B cell (primary cell): Measurements from ENCODE around the gene CDC42BPA. TPM values are rescaled to one million over a fixed set of nuclear protein-coding genes. Genes with fewer than 3 reads are reported as not detected.

Experiments used
- ATAC-seq: fragments of 200-7000 bp; cut with Tn5 transposase; one replicate; pipeline ENCODE4 v1.10.0; 2021; ENCODE audit warnings: low read depth, mild to moderate bottlenecking, moderate number of reproducible peaks, moderate library complexity
- CTCF ChIA-PET: fragments of 350-600 bp; sonication (Branson Sonifier 250); formaldehyde crosslinking; loops from one replicate; lab custom pipeline; 2021; ENCODE audit warnings: antibody characterized with exemption, inconsistent platforms; lab: Charles Lee
- POLR2A ChIA-PET: fragments of 350-600 bp; sonication (Branson Sonifier 250); formaldehyde crosslinking; loops from one replicate; lab custom pipeline; 2021; ENCODE audit warnings: antibody characterized with exemption; lab: Charles Lee
- DNase-seq: peaks from one replicate; pipeline ENCODE4 v3.0.0; 2013
- H2AFZ ChIP-seq: 2 replicates; pipeline ENCODE4 v1.6.1; 2012; ENCODE audit warnings: mild to moderate bottlenecking, low read depth, low read length; ENCODE audit not compliant: insufficient read depth, poor library complexity, severe bottlenecking
- H3K27ac ChIP-seq, 2 donors: 1 replicate in 1 of 2; 2 replicates in 1 of 2; pipeline ENCODE4 v1.5.1; 2012 to 2013; ENCODE audit warnings: low read length in 2 of 2, mild to moderate bottlenecking in 2 of 2, moderate library complexity in 1 of 2
- H3K27me3 ChIP-seq, 4 experiments: fragments of 200-600 bp in 1 of 4; sonication (generic) in 1 of 4; replicated peaks in 1 of 4; 1 replicate in 2 of 4; 2 replicates in 2 of 4; pipeline versions ENCODE4 v1.6.1 to v1.7.0; 2013 to 2016; ENCODE audit warnings: low read length in 3 of 4, mild to moderate bottlenecking in 2 of 4, mixed read lengths in 1 of 4, moderate library complexity in 1 of 4; ENCODE audit not compliant: insufficient read depth in 4 of 4, control insufficient read depth in 3 of 4; ENCODE audit errors: control extremely low read depth in 1 of 4
- H3K36me3 ChIP-seq, 2 experiments: replicated peaks in 1 of 2; 1 replicate in 1 of 2; 2 replicates in 1 of 2; pipeline versions ENCODE4 v1.6.1 to v1.7.1; 2013; ENCODE audit warnings: low read length in 1 of 2; ENCODE audit not compliant: insufficient read depth in 2 of 2, control insufficient read depth in 1 of 2; ENCODE audit errors: control extremely low read depth in 1 of 2, extremely low read depth in 1 of 2
- H3K4me1 ChIP-seq, 2 donors: fragments of 200-600 bp in 1 of 2; sonication (generic) in 1 of 2; 1 replicate in 1 of 2; 2 replicates in 1 of 2; pipeline versions ENCODE4 v1.5.1 to v1.6.1; 2013 to 2017; ENCODE audit warnings: low read length in 2 of 2; ENCODE audit not compliant: control insufficient read depth in 2 of 2, insufficient read depth in 2 of 2
- H3K4me2 ChIP-seq: replicated peaks from 2 replicates; pipeline ENCODE3; 2012; ENCODE audit warnings: mild to moderate bottlenecking, low read depth, low read length; ENCODE audit not compliant: poor library complexity, severe bottlenecking
- H3K4me3 ChIP-seq, 5 experiments: fragments of 200-600 bp in 1 of 5; sonication (generic) in 1 of 5; 1 replicate in 3 of 5; 2 replicates in 2 of 5; pipeline versions ENCODE4 v1.5.1 to v1.7.0; 2011 to 2016; ENCODE audit warnings: low read length in 4 of 5, mild to moderate bottlenecking in 4 of 5, low read depth in 2 of 5, control low read depth in 1 of 5, moderate library complexity in 1 of 5; ENCODE audit not compliant: insufficient read depth in 1 of 5; ENCODE audit errors: control extremely low read depth in 1 of 5, extremely low read depth in 1 of 5
- H3K79me2 ChIP-seq: fragments of 200-600 bp; sonication (generic); one replicate; pipeline ENCODE4 v1.6.0; 2016; ENCODE audit warnings: low read length; ENCODE audit not compliant: control insufficient read depth, insufficient read depth
- H3K9ac ChIP-seq: fragments of 200-600 bp; sonication (generic); 2 replicates; pipeline ENCODE4 v1.6.1; 2017; ENCODE audit warnings: mild to moderate bottlenecking, low read length, moderate library complexity
- H3K9me3 ChIP-seq, 3 donors: one replicate each; pipeline versions ENCODE4 v1.6.1 to v1.7.1; 2013; ENCODE audit warnings: low read length in 2 of 3; ENCODE audit not compliant: control insufficient read depth in 2 of 3, insufficient read depth in 1 of 3; ENCODE audit errors: control extremely low read depth in 1 of 3
- H4K20me1 ChIP-seq: 2 replicates; pipeline ENCODE4 v1.6.0; 2012; ENCODE audit warnings: mild to moderate bottlenecking, low read length; ENCODE audit not compliant: insufficient read depth, control insufficient read depth, poor library complexity, severe bottlenecking
- H3K27ac Mint-ChIP-seq: one replicate; pipeline ENCODE4 v1.8.0; 2021; ENCODE audit warnings: mixed read lengths
- H3K27me3 Mint-ChIP-seq: one replicate; pipeline ENCODE4 v1.8.0; 2021; ENCODE audit warnings: mixed read lengths
- H3K4me1 Mint-ChIP-seq: one replicate; pipeline ENCODE4 v1.8.0; 2021; ENCODE audit warnings: mixed read lengths
- H3K4me3 Mint-ChIP-seq: one replicate; pipeline ENCODE4 v1.8.0; 2021; ENCODE audit warnings: mixed read lengths
- H3K9me3 Mint-ChIP-seq: one replicate; pipeline ENCODE4 v1.8.0; 2022; ENCODE audit warnings: mixed read lengths; ENCODE audit not compliant: insufficient read depth
- CTCF ChIP-seq: fragments of 200-600 bp; IDR thresholded peaks from one replicate; pipeline ENCODE4 v1.8.0; 2022; ENCODE audit warnings: antibody characterized with exemption, mild to moderate bottlenecking
- EZH2 ChIP-seq: IDR thresholded peaks from 2 replicates; pipeline ENCODE4 v1.6.1; 2012; ENCODE audit warnings: borderline replicate concordance, low read depth, mild to moderate bottlenecking, moderate library complexity, low read length; ENCODE audit not compliant: insufficient read depth, poor library complexity, severe bottlenecking
- WGBS: methylation state at CpG from one replicate; pipeline ENCODE4 v1.1.5; 2013; ENCODE audit warnings: missing lambda C conversion rate; ENCODE audit not compliant: insufficient coverage; 5-methylcytosine and 5-hydroxymethylcytosine counted together
- intact Hi-C: fragments of 100-400 bp; cut with micrococcal nuclease; formaldehyde crosslinking; loops from one replicate; pipeline ENCODE4 v1.10.0; 2022
- polyA plus RNA-seq: library from polyadenylated mRNA; depleted of rRNA; stranded (reverse); fragments of >200 nt; gene quantifications from 2 replicates; pipeline ENCODE4 v1.2.3, GENCODE V29; 2012
- total RNA-seq, 2 donors: library from RNA; stranded (reverse); fragments of 120-200 nt in 1 of 2; gene quantifications; 1 replicate in 1 of 2; 2 replicates in 1 of 2; pipeline versions ENCODE4 v1.2.3 to v1.2.4, GENCODE V29; 2013 to 2022

The CDC42BPA gene
- total and polyA plus RNA-seq, 2 donors (not counting 1 experiment from before 2014, with no cell fraction given) = 0.04 to 0.69 TPM

DNA sequence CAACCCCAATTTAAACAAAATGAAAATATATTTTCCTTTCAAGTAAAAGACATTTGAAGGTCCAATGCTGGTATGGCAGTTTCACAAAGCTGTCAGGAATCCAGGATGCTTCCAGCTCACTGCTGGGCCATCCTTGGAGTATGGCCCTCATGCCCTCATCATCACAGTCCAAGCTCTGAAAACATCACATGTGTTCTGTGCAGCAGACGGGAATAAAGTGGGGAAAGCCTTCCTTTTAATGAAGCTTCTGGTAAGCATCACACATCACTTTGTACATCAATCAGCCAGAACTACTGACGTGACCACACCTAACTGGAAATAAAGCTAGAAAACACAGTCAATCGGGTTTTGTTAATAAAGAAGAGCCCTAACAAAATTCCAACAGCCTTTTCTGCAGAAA, 22.7 kb downstream of the CDC42BPA start:
- no peak for ATAC-seq
- no peak overlapping the region for H3K27ac ChIP-seq
- H3K4me1 ChIP-seq = no peaks in the 10 kb centered on the region
- H3K36me3 ChIP-seq = no peaks in the 10 kb centered on the region
- CTCF ChIA-PET = no interaction called here
- no peaks in the 10 kb centered on the region for H3K79me2 ChIP-seq
- no peak overlapping the region for H3K4me2 ChIP-seq
- H4K20me1 ChIP-seq = no peaks in the 10 kb centered on the region
- 83% methylated on average over 2 of the region's 3 CpGs for WGBS
- intact Hi-C loops = no loop called here
- no peak overlapping the region for H2AFZ ChIP-seq
- H3K9ac ChIP-seq = no peak overlapping the region
- Mint-ChIP-seq H3K9me3 (no peaks in the 10 kb centered on the region), H3K4me1 (no peaks in the 10 kb centered on the region), H3K27ac (no peak overlapping the region), H3K4me3 (no peak overlapping the region), H3K27me3 (no peaks in the 10 kb centered on the region)
- H3K27me3 ChIP-seq = no peaks in the 10 kb centered on the region
- TF ChIP-seq CTCF (no peak), EZH2 (no peak)
- no peak overlapping the region for H3K4me3 ChIP-seq
- DNase-seq = no peak
- POLR2A ChIA-PET = no interaction called here
- H3K9me3 ChIP-seq = no peaks in the 10 kb centered on the region

- WGBS = 100% methylated on average over 2 of the region's 2 CpGs
- Histone ChIP-seq H2AFZ (no peak overlapping the region), H3K4me3 (no peak overlapping the region), H3K9me3 (peaks cover 3 to 6% (median 3%) of the 10 kb centered on the region in 3 donors), H3K9ac (no peak overlapping the region), H3K79me2 (no peaks in the 10 kb centered on the region), H3K4me2 (no peak overlapping the region), H3K27me3 (no peaks in the 10 kb centered on the region), H3K27ac (no peak overlapping the region), H3K4me1 (no peaks in the 10 kb centered on the region), H3K36me3 (no peaks in the 10 kb centered on the region), H4K20me1 (no peaks in the 10 kb centered on the region)
- Mint-ChIP-seq H3K27ac (no peak overlapping the region), H3K27me3 (no peaks in the 10 kb centered on the region), H3K9me3 (peaks cover 14% of the 10 kb centered on the region), H3K4me1 (no peaks in the 10 kb centered on the region), H3K4me3 (no peak overlapping the region)
- TF ChIP-seq EZH2 (no peak), CTCF (no peak)
- ATAC-seq (no peak), DNase-seq (no peak)
- intact Hi-C loops = no loop called here
- POLR2A ChIA-PET = no interaction called here
- CTCF ChIA-PET = no interaction called here
Observed at GRCh38 chr1:227285745-227286144, 32.5 kb downstream of the CDC42BPA start.
